ENCODE data around the gene SH2D3C.
"Not testable (repeated sequence)": the region's sequence is repeated elsewhere in the genome, so short reads cannot be mapped to it uniquely, and the experiment has no call there.

SH2D3C gene

DNA sequence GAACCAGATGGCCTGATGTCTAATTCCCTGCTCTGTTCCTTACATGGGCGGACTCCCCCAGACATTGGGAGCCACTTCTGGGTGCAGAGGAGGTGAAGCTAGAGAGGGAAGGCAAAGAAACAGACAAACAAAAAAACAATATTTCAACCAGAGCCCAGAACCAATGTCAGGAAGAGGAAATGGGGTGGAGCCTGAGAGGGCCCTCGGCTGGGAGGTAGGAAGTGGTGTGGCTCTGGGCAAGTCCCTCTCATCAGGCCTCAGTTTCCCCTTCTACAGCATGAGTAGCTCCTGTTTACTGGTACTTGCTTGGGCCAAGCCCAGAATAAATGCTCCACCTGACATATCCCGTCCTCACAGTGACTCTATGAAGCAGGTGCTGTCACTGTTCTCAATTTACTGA, 11.1 kb downstream of the SH2D3C start:
- no peak for DNase-seq (ENCODE audit: low spot score)

DNA sequence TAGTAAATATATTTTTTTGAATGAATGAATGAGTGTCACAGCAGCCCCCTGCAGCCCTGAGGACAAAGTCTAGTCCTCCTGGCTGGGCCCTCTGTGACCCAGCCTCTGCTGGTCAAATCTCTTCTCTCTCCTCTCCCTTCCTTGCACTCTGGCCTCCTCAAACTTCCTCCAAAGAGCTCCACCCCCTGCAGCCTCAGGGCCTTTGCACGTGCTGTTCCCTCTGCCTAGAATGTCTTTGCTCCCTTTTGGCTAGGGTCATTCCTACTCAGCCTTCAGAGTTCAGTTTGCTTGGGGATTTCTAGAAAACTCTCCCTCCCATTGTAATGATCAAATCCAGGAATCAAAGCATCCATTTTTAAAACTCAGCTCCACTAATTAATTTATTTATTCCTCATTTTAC, 13.0 kb downstream of the SH2D3C start:
- no peak for DNase-seq (ENCODE audit: low spot score)

GRCh38 chr9:127763918-127764384, 14.5 kb downstream of the SH2D3C start:
- DNase-seq (ENCODE audit: low spot score) = peak; percentile 60

- DNase-seq (ENCODE audit: low spot score) = no peak
Measured at GRCh38 chr9:127762111-127762676, 16.3 kb downstream of the SH2D3C start.

DNA sequence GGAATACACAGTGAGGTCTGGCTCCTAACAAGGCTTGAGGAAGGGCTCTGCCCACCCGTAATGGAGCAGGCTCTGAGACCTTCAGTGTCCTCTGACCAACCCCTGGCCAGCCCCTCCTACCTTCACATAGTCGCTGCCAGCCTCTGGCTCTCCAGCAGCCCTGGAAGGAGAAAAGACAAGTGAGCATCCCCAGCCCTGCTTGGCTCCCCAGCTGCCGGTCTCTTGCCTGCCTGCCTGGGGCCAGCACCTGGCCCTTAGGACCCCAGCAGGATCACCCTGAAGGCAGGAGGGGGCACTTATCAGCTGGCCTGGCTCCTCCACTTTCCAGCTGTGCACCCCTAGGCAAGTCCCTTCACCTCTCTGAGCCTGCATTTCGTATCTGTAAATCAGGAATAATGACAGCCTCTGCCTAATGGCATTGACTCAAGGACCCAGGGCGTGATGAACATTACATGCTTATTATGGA, 16.9 kb downstream of the SH2D3C start:
- no peak for DNase-seq (ENCODE audit: low spot score)

- DNase-seq (ENCODE audit: low spot score) = no peak
Measured at GRCh38 chr9:127761061-127761460, 17.4 kb downstream of the SH2D3C start.

GRCh38 chr9:127758843-127759242, 19.6 kb downstream of the SH2D3C start:
- no peak for DNase-seq (ENCODE audit: low spot score)

GRCh38 chr9:127756776-127757175, 21.7 kb downstream of the SH2D3C start:
- DNase-seq (ENCODE audit: low spot score) = not testable (repeated sequence)

- no peak for DNase-seq (ENCODE audit: low spot score)
Measured at GRCh38 chr9:127756233-127756632, 22.2 kb downstream of the SH2D3C start.

DNA sequence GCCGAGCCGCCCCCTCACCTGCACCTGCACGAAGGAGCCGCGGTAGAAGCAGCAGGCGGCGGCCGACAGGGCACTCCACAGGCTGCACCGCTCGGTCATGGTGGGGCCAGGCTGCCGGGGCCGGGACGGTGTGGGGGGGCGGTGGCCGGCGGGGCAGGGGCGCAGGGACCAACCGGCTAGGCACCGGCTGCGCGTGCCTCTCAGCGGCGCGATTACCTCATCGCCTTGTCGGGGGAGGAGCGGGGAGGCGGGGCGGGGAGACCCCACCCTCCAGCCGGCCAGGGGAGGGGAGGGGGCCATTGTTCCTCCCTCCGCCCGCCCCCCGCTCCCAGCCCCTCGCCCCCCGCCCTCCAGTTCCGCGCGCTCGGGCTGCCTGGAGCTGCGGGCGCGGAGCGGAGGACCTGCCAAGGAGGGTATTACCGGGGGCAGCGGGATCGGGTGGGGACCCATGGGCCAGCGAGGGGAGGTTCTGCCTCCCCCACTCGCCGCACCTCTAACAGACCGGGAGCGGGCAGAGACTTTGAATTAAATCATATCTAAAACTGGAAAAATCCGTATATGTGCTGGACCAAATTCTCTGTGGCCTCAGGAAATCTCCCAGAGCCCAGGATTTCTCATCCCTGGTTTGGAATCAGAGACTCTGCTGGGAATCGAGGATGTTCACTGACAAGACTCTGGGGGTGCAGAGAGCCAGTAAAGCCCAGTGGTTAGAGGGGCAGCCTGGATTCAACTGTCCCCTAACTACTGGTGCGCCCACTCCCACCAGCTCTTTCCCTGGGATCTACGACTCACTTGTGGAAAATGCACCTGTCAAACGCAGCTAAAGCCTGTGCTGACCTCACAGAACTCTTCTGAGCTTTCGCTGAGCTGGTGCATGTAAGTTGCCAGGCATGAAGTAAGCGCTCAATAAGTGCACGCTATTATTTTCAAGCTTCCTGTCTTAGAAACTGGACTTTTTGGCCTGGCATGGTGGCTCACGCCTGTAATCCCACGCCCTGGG, 23.1 kb downstream of the SH2D3C start:
- DNase-seq (ENCODE audit: low spot score) = no peak

DNA sequence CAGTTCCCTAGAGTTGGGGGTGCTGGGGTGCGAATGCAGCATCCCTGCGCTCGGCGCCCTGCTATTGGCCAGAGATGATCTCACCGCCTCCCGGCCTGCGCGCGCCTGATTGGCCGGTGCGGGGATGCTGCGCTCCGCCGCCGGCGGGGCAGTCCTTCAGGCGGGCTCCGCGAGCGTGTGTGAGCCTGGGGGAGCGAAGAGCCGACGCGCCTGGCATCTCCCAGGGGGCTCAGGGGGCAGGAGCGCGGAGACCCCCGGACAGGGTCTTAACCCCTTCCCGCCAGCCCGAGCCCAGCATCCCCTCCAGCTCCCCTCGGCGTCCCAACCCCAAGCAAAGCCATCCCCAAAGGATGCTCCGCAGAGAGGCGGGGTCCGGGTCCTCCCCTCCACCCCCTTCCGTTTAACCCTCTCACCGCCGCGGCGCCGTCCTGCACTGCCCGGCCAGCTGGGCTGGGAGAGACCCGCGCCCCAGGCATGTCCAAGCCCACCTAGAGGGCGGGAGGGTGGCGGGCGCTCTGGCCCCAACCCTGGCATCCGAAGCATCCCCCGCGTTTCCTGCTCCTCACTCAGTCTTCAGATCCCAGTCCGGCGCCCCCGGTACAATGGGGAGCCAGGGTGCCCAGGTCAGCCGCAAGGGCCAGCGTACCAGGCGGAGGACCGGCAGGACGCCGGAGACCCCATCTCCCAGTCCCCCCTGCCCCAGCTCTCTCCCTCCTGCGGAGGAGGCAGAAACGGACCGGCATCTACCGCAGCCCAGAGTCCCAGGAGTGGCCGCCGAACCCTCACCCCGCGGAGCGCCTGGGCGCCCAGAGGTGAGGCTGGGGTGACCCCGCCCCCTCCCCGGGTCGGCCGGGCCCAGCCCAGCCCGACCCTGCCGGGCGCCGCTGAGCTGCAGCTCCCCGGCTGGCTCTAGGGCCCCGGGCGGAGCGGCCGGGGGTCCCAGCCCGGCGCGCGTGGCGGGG, 24.1 kb downstream of the SH2D3C start:
- no peak for DNase-seq (ENCODE audit: low spot score)

DNA sequence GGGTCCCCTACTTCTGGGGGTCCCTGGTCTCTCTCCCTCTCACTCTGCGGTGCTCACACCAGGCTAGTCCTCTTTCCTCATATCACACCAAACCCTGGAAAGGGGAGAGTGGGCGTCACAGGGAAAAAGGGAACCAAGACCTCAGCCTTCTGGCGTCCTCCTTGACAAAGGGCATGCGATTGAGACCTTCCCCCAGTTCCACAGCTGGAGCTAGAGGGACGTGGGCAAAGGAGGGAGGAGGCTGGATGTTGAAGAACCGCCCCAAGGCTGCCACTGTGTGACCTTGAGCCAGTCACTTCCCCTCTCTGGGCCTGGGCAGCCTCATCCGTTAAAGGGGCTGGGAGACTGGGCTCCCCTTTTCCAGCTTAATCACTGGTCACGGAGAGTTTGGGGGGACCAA, 24.8 kb downstream of the SH2D3C start:
- DNase-seq (ENCODE audit: low spot score) = no peak

GRCh38 chr9:127753148-127753547, 25.3 kb downstream of the SH2D3C start:
- no peak for DNase-seq (ENCODE audit: low spot score)

DNA sequence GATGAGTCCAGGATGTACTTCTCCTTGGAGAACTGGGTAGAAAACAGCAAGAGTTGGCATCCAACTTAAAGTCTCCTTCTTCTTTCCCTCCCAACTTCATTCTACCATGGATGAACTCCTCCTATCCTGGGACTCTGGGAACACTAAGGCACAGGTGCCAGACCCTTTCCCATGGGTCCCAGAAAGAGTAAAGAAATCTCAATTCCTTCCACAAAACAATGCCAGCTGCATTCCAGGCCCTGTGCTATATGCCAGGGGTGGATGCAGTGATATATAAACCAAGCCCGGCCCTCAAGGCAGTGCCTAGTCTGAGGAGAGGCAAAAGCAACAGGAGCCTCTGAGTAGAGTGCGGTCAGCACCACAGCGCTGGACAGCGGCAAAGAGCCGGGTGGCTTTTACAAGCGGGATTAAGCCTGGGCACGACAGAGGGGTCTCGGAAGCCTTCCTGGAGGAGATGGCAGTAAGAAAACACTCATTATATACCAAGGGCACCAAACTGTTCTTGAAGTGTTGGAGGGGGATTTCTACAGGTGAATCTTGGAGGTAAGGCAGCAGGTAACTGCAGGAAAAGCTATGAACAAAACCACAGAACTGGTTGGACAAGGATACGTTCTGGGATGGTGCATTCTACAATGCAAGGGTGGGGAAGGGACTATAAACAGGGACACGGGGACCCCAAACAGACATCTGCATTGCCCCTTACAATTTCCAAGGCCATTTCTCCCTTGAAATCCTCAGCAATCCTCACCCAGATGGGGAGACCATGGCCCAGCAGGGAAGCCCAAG, 27.0 kb downstream of the SH2D3C start:
- no peak for DNase-seq (ENCODE audit: low spot score)

DNA sequence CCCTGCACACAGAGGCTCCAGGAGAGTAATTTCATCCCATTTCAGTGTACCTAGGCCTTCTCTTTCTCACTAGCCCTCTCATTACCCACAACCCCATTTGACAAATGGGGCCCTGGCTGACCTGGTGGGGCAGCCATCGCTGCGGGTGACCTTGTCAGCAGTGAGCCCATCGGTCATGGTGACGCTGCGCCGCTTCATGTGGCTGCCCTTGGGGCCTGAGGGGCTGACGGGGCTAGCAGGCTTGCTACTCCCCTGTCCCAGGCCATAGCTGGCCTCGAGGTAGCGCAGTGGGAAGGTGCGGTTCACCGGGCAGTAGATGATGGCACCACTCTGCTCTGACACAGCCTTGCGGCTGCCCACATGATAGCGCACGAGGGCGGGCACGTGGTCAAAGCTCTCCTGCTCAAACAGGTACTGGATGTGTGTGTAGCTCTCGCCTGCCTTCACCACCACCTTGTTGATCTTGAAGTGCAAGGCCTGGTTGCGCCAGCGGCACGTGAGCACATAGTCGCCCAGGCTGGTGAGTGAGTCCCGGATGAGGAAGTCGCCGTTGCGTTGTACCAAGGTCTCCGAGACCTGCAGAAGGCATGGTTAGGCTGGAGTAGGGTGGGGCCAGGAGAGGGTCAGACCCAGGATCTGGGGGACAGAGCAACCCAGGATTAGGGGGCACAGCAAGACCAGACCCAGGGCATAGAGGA, 29.2 kb downstream of the SH2D3C start:
- DNase-seq (ENCODE audit: low spot score) = no peak

- DNase-seq (ENCODE audit: low spot score) = no peak
Measured at GRCh38 chr9:127746959-127747569, 31.4 kb downstream of the SH2D3C start.

GRCh38 chr9:127744398-127745110, 33.9 kb downstream of the SH2D3C start:
- no peak for DNase-seq (ENCODE audit: low spot score)

DNA sequence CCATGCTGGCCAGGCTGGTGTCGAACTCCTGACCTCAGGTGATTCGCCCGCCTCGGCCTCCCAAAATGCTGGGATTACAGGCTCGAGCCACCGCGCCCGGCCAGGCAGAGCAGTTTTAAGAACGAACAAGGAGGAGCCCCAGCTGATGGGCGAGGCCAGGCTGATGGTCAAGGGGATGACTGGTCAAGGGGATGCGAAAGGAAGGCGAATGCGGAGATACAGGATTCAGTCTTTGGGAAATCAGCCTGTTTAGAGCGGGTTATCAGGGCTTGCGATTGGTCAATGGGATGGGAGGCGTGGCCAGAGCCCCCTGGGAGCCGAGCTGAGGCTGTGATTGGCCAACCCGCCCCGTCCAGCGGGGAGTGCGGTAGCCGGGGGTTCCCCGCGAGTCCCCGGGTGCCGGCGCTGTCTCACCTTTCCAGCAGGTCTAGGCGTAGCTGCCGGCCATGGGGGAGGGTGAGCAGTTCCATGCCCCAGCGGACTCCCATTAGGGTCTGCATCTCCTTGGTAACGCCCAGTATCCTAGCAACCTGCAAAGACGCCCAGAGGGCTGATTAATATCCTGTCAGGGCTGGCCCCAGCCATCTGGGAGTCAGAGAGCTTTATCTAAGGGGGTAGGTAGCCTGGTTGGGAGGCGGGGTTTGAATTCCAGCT, 35.9 kb downstream of the SH2D3C start:
- peak; percentile 89 for DNase-seq (ENCODE audit: low spot score)

Measured in COLO829 (cell line).